ENCODE data around the gene NFKBIZ.
"Not testable (repeated sequence)": the region's sequence is repeated elsewhere in the genome, so short reads cannot be mapped to it uniquely, and the experiment has no call there.

Gene NFKBIZ

GRCh38 chr3:101888653-101889052 is 39.3 kb downstream of the NFKBIZ start:
- FAIRE-seq (no peak), DNase-seq (ENCODE audit: insufficient read length, low spot score) (no peak)
- TF ChIP-seq TAF1 (IDR thresholded peaks at IDR 0.05; ENCODE audit: low read depth, low read length) (no peak), POU2F2 (IDR thresholded peaks at IDR 0.05; ENCODE audit: low read depth, low read length) (no peak), SPI1 (IDR thresholded peaks at IDR 0.05; ENCODE audit: low read depth, low read length) (no peak), PAX5 (IDR thresholded peaks at IDR 0.05; ENCODE audit: insufficient read depth, low read length, severe bottlenecking) (no peak), POLR2A (IDR thresholded peaks at IDR 0.05; ENCODE audit: low read depth, low read length) (no peak), POLR2AphosphoS5 (IDR thresholded peaks at IDR 0.05; ENCODE audit: low read depth, low read length) (no peak)

GRCh38 chr3:101890716-101891115 is 41.4 kb downstream of the NFKBIZ start:
- DNase-seq (ENCODE audit: insufficient read length, low spot score), result no peak
- FAIRE-seq, result no peak
- no peak for TF ChIP-seq PAX5 (IDR thresholded peaks at IDR 0.05; ENCODE audit: insufficient read depth, low read length, severe bottlenecking)

DNA sequence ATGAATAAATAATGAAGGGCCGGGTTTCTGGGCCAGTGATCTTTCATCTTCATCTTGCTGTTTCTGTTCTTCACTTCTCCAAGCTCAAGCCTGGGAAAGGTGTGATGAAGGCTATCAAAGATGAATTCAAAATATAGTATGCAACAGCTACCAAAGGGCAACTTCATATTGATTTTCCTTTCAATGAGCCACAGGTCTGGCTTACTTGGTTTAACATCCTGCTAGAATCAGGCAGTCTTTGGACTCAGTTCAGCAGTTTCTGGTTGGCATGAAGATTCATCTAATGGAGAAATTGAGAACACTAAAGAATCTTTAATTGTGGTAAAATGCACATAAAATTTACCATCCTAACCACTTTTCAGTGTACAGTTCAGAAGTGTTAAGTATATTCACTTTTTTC is 43.3 kb downstream of the NFKBIZ start:
- DNase-seq (ENCODE audit: insufficient read length, low spot score) (no peak), FAIRE-seq (no peak)
- TF ChIP-seq SPI1 (IDR thresholded peaks at IDR 0.05; ENCODE audit: low read depth, low read length) (no peak), PAX5 (IDR thresholded peaks at IDR 0.05; ENCODE audit: insufficient read depth, low read length, severe bottlenecking) (no peak), POU2F2 (IDR thresholded peaks at IDR 0.05; ENCODE audit: low read depth, low read length) (no peak), TAF1 (IDR thresholded peaks at IDR 0.05; ENCODE audit: low read depth, low read length) (no peak), POLR2A (IDR thresholded peaks at IDR 0.05; ENCODE audit: low read depth, low read length) (no peak), POLR2AphosphoS5 (IDR thresholded peaks at IDR 0.05; ENCODE audit: low read depth, low read length) (no peak)

DNA sequence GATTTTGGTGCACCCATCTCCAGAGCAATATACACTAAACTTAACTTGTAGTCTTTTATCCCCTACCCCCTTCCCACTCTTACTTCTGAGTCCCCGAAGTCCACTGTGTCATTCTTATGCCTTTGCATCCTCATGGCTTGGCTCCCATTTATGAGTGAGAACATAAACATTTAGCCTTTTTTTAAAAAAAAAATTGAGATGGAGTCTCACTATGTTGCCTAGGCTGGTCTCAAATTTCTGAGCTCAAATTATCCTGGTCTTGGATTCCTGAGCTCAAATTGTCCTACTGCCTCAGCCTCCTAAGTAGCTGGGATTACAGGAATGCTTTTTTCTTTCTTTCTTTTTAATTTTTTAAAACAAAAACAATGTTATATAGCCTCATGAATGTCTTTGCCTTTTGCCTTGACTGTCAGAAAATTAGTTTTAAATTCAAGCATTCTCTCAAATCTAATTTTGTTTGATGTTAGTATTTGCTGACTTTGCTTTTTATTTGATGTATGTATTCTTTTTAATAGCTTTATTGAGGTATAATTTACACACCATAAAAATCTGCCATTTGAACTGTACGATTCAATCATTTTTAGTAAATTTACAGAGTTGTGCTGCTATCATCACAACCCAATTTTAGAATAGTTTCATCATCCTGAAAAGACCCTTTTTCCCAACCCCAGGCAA is 46.9 kb downstream of the NFKBIZ start:
- DNase-seq (ENCODE audit: insufficient read length, low spot score) (no peak), FAIRE-seq (no peak)
- TF ChIP-seq PAX5 (IDR thresholded peaks at IDR 0.05; ENCODE audit: insufficient read depth, low read length, severe bottlenecking), result no peak
- TF ChIP-seq POLR2A (IDR thresholded peaks at IDR 0.05; ENCODE audit: low read depth, low read length), result no peak
- no peak for TF ChIP-seq TAF1 (IDR thresholded peaks at IDR 0.05; ENCODE audit: low read depth, low read length)
- no peak for TF ChIP-seq SPI1 (IDR thresholded peaks at IDR 0.05; ENCODE audit: low read depth, low read length)

DNA sequence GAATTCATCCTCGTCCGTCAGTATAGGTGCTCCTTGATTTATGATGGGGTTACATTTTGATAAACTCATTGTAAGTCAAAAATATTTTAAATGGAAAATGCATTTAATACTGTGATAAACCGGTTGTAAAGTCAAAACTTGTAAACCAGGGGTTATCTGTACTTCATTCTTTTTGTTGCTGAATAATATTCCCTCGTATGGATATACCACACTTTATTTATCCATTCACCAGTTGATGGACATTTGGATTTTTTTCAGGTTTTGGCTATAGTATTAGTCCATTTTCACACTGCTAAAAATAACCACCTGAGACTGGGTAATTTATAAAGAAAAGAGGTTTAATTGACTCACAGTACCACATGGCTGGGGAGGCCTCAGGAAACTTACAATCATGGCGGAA is 47.7 kb downstream of the NFKBIZ start:
- TF ChIP-seq SPI1 (IDR thresholded peaks at IDR 0.05; ENCODE audit: low read depth, low read length) (no peak), POLR2A (IDR thresholded peaks at IDR 0.05; ENCODE audit: low read depth, low read length) (no peak), POLR2AphosphoS5 (IDR thresholded peaks at IDR 0.05; ENCODE audit: low read depth, low read length) (no peak), POU2F2 (IDR thresholded peaks at IDR 0.05; ENCODE audit: low read depth, low read length) (no peak), TAF1 (IDR thresholded peaks at IDR 0.05; ENCODE audit: low read depth, low read length) (no peak), PAX5 (IDR thresholded peaks at IDR 0.05; ENCODE audit: insufficient read depth, low read length, severe bottlenecking) (no peak)
- FAIRE-seq, result no peak
- no peak for DNase-seq (ENCODE audit: insufficient read length, low spot score)

DNA sequence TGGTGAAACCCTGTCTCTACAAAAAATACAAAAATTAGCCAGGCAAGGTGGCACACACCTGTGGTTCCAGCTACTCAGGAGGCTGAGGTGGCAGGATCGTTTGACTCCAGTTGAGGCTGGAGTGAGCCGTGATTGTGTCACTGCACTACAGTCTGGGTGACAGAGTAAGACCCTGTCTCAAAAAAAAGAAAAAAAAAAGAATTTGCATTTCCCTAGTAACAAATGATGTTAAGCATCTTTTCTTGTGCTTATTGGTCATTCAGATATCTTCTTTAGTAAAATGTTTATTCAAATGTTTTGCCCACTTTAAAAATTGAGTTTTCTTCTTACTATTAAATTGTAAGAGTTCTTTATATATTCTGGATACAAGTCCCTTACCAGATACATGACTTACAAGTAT is 48.7 kb downstream of the NFKBIZ start:
- no peak for FAIRE-seq
- no peak for DNase-seq (ENCODE audit: insufficient read length, low spot score)
- TF ChIP-seq POLR2A (IDR thresholded peaks at IDR 0.05; ENCODE audit: low read depth, low read length) (no peak), SPI1 (IDR thresholded peaks at IDR 0.05; ENCODE audit: low read depth, low read length) (peak; percentile 45; the same call in 1 of the 2 replicates)

GRCh38 chr3:101898752-101899169 is 49.4 kb downstream of the NFKBIZ start:
- peak; percentile 28; the same call in 1 of the 2 replicates for TF ChIP-seq POLR2AphosphoS5 (IDR thresholded peaks at IDR 0.05; ENCODE audit: low read depth, low read length)
- TF ChIP-seq SPI1 (IDR thresholded peaks at IDR 0.05; ENCODE audit: low read depth, low read length), result peak; percentile 99
- no peak for TF ChIP-seq POU2F2 (IDR thresholded peaks at IDR 0.05; ENCODE audit: low read depth, low read length)
- FAIRE-seq, result peak; percentile 89
- no peak for DNase-seq (ENCODE audit: insufficient read length, low spot score)

DNA sequence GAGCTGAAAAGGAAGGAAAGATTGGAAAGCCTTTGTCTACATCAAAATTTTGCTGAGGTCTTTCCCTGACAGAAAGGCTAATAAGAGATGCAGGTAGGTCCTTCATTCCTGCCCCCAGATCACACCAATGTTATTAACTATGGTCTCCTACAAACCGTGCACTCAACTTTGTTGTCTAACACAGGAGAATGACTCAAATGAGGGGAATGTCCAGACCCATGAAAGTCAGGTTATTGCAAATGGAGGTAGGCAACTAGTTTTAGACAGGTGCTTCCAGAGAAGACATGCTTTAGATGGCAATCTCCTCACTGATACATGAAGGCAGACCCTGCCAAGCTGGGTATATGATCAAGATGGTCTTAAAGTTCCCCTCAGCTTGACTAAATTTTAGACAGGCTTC is 51.0 kb downstream of the NFKBIZ start:
- DNase-seq (ENCODE audit: insufficient read length, low spot score), result no peak
- peak; percentile 58 for FAIRE-seq
- TF ChIP-seq SPI1 (IDR thresholded peaks at IDR 0.05; ENCODE audit: low read depth, low read length), result no peak
- TF ChIP-seq POLR2AphosphoS5 (IDR thresholded peaks at IDR 0.05; ENCODE audit: low read depth, low read length), result no peak
- no peak for TF ChIP-seq TAF1 (IDR thresholded peaks at IDR 0.05; ENCODE audit: low read depth, low read length)
- no peak for TF ChIP-seq POU2F2 (IDR thresholded peaks at IDR 0.05; ENCODE audit: low read depth, low read length)
- TF ChIP-seq PAX5 (IDR thresholded peaks at IDR 0.05; ENCODE audit: insufficient read depth, low read length, severe bottlenecking), result no peak
- no peak for TF ChIP-seq POLR2A (IDR thresholded peaks at IDR 0.05; ENCODE audit: low read depth, low read length)

GRCh38 chr3:101900736-101901135 is 51.4 kb downstream of the NFKBIZ start:
- TF ChIP-seq PAX5 (IDR thresholded peaks at IDR 0.05; ENCODE audit: insufficient read depth, low read length, severe bottlenecking) (no peak), SPI1 (IDR thresholded peaks at IDR 0.05; ENCODE audit: low read depth, low read length) (no peak), TAF1 (IDR thresholded peaks at IDR 0.05; ENCODE audit: low read depth, low read length) (no peak), POU2F2 (IDR thresholded peaks at IDR 0.05; ENCODE audit: low read depth, low read length) (no peak), POLR2AphosphoS5 (IDR thresholded peaks at IDR 0.05; ENCODE audit: low read depth, low read length) (no peak), POLR2A (IDR thresholded peaks at IDR 0.05; ENCODE audit: low read depth, low read length) (no peak)
- DNase-seq (ENCODE audit: insufficient read length, low spot score), result no peak
- no peak for FAIRE-seq

- FAIRE-seq, result peak; percentile 97
- 0 out of 2 replicates have a peak, but pooled peaks have one; percentile 11 for TF ChIP-seq SPI1 (IDR thresholded peaks at IDR 0.05; ENCODE audit: low read depth, low read length)
- no peak for TF ChIP-seq POLR2AphosphoS5 (IDR thresholded peaks at IDR 0.05; ENCODE audit: low read depth, low read length)
- DNase-seq (ENCODE audit: insufficient read length, low spot score), result no peak
Measured at GRCh38 chr3:101902041-101902440, 52.7 kb downstream of the NFKBIZ start.

- no peak for DNase-seq (ENCODE audit: insufficient read length, low spot score)
- peak; percentile 63 for FAIRE-seq
- TF ChIP-seq POLR2AphosphoS5 (IDR thresholded peaks at IDR 0.05; ENCODE audit: low read depth, low read length), result no peak
- no peak for TF ChIP-seq PAX5 (IDR thresholded peaks at IDR 0.05; ENCODE audit: insufficient read depth, low read length, severe bottlenecking)
- no peak for TF ChIP-seq POLR2A (IDR thresholded peaks at IDR 0.05; ENCODE audit: low read depth, low read length)
- no peak for TF ChIP-seq TAF1 (IDR thresholded peaks at IDR 0.05; ENCODE audit: low read depth, low read length)
- TF ChIP-seq POU2F2 (IDR thresholded peaks at IDR 0.05; ENCODE audit: low read depth, low read length), result no peak
- TF ChIP-seq SPI1 (IDR thresholded peaks at IDR 0.05; ENCODE audit: low read depth, low read length), result no peak
Measured at GRCh38 chr3:101903451-101903871, 54.1 kb downstream of the NFKBIZ start.

- FAIRE-seq; DNase-seq (ENCODE audit: insufficient read length, low spot score): not testable (repeated sequence)
Measured at GRCh38 chr3:101905573-101905972, 56.3 kb downstream of the NFKBIZ start.
